Measurements from ENCODE around the gene PDE2A. TPM values are rescaled to one million over a fixed set of nuclear protein-coding genes. Genes with fewer than 3 reads are reported as not detected.

Gene PDE2A
- total RNA-seq, 6 experiments from 2014 or later: 11.2 to 46.3 (median 22.8) TPM

GRCh38 chr11:72604256-72604655, 70.0 kb downstream of the PDE2A start:
- no peak for ATAC-seq
- no CpG with 5 or more reads among the region's 1 CpG for WGBS (ENCODE audit: insufficient coverage, low coverage, low lambda C conversion rate, missing lambda C conversion rate)
- Histone ChIP-seq H3K4me3 (no peak overlapping the region), H3K4me1 (no peaks in the 10 kb centered on the region), H3K36me3 (no peaks in the 10 kb centered on the region), H3K27ac (no peak overlapping the region), H3K9me3 (no peaks in the 10 kb centered on the region), H3K27me3 (no peaks in the 10 kb centered on the region)
- TF ChIP-seq POLR2A (IDR thresholded peaks at IDR 0.05) (no peak), CTCF (IDR thresholded peaks at IDR 0.05) (no peak)
- intact Hi-C loops (cut with DNase I): no loop called here
- no peak for DNase-seq

GRCh38 chr11:72602250-72602904, 71.8 kb downstream of the PDE2A start:
- no peak overlapping the region for H3K27ac ChIP-seq
- intact Hi-C loops (cut with DNase I): no loop called here
- H3K4me1 ChIP-seq: no peaks in the 10 kb centered on the region
- no peak for TF ChIP-seq POLR2A (IDR thresholded peaks at IDR 0.05)
- TF ChIP-seq CTCF (IDR thresholded peaks at IDR 0.05): no peak
- DNase-seq: no peak
- H3K4me3 ChIP-seq: no peak overlapping the region
- no peaks in the 10 kb centered on the region for H3K36me3 ChIP-seq
- WGBS (ENCODE audit: insufficient coverage, low coverage, low lambda C conversion rate, missing lambda C conversion rate): 45% methylated on average over 6 of the region's 11 CpGs
- no peak for ATAC-seq
- no peaks in the 10 kb centered on the region for H3K27me3 ChIP-seq
- no peaks in the 10 kb centered on the region for H3K9me3 ChIP-seq

GRCh38 chr11:72600557-72600956, 73.7 kb downstream of the PDE2A start:
- DNase-seq (no peak), ATAC-seq (peak in 1 of 4 donors; percentile 14)
- H3K9me3 ChIP-seq: no peaks in the 10 kb centered on the region
- no peaks in the 10 kb centered on the region for H3K4me1 ChIP-seq
- no peak overlapping the region for H3K4me3 ChIP-seq
- TF ChIP-seq CTCF (IDR thresholded peaks at IDR 0.05) (no peak), POLR2A (IDR thresholded peaks at IDR 0.05) (no peak)
- no peaks in the 10 kb centered on the region for H3K27me3 ChIP-seq
- WGBS (ENCODE audit: insufficient coverage, low coverage, low lambda C conversion rate, missing lambda C conversion rate): 23% methylated on average over 3 of the region's 9 CpGs
- intact Hi-C loops (cut with DNase I): no loop called here
- no peak overlapping the region for H3K27ac ChIP-seq
- no peaks in the 10 kb centered on the region for H3K36me3 ChIP-seq

GRCh38 chr11:72599325-72600117, 74.7 kb downstream of the PDE2A start:
- intact Hi-C loops (cut with DNase I): loop anchor here in 1 of 2 donors (5.0 kb wide), 1 partner anchor 48 kb away; no protein-coding TSS in a partner anchor
- Histone ChIP-seq H3K36me3 (no peaks in the 10 kb centered on the region), H3K4me3 (no peak overlapping the region), H3K4me1 (no peaks in the 10 kb centered on the region), H3K27me3 (no peaks in the 10 kb centered on the region), H3K27ac (no peak overlapping the region), H3K9me3 (no peaks in the 10 kb centered on the region)
- peak in 1 of 4 donors; percentile 49 for ATAC-seq
- DNase-seq: no peak
- 51% methylated on average over 11 of the region's 11 CpGs for WGBS (ENCODE audit: insufficient coverage, low coverage, low lambda C conversion rate, missing lambda C conversion rate)
- TF ChIP-seq POLR2A (IDR thresholded peaks at IDR 0.05): no peak

GRCh38 chr11:72598906-72599305, 75.3 kb downstream of the PDE2A start:
- no peaks in the 10 kb centered on the region for H3K36me3 ChIP-seq
- DNase-seq: peak in 1 of 3 donors; percentile 70
- no peaks in the 10 kb centered on the region for H3K4me1 ChIP-seq
- ATAC-seq: peak; percentile 65 to 84 (median 72)
- WGBS (ENCODE audit: insufficient coverage, low coverage, low lambda C conversion rate, missing lambda C conversion rate): 37% methylated on average over 4 of the region's 11 CpGs
- H3K9me3 ChIP-seq: no peaks in the 10 kb centered on the region
- H3K27me3 ChIP-seq: no peaks in the 10 kb centered on the region
- intact Hi-C loops (cut with DNase I): loop anchor here in 1 of 2 donors (5.0 kb wide), 1 partner anchor 48 kb away; no protein-coding TSS in a partner anchor
- TF ChIP-seq CTCF (IDR thresholded peaks at IDR 0.05) (peak; percentile 50 to 65 (median 55)), POLR2A (IDR thresholded peaks at IDR 0.05) (no peak)
- H3K27ac ChIP-seq: no peak overlapping the region
- no peak overlapping the region for H3K4me3 ChIP-seq
